ENCODE results near the gene EVL. TPM values are rescaled to one million over a fixed set of nuclear protein-coding genes. Genes with fewer than 3 reads are reported as not detected.

EVL gene
- total RNA-seq, 2 donors from 2014 or later: 42.5 to 98.4 TPM

GRCh38 chr14:100127853-100128455 lies 62.7 kb downstream of the EVL start:
- no peaks in the 10 kb centered on the region for H3K36me3 ChIP-seq
- no peaks in the 10 kb centered on the region for H3K9me3 ChIP-seq
- 90% methylated on average over 12 of the region's 12 CpGs for WGBS

GRCh38 chr14:100128688-100129087 lies 63.5 kb downstream of the EVL start:
- WGBS: 81% methylated on average over 12 of the region's 12 CpGs
- TF ChIP-seq POLR2A (IDR thresholded peaks at IDR 0.05) (no peak), CTCF (IDR thresholded peaks at IDR 0.05) (no peak), POLR2AphosphoS5 (IDR thresholded peaks at IDR 0.05) (no peak)
- Histone ChIP-seq H3K4me3 (no peak overlapping the region), H3K27ac (no peak overlapping the region), H3K4me1 (replicated peaks) (no peaks in the 10 kb centered on the region), H3K9me3 (no peaks in the 10 kb centered on the region), H3K27me3 (replicated peaks; ENCODE audit: insufficient read depth) (no peaks in the 10 kb centered on the region), H3K36me3 (no peaks in the 10 kb centered on the region)
- DNase-seq (ENCODE audit: low spot score): no peak
- intact Hi-C loops (cut with DNase I): no loop called here

More at GRCh38 chr14:100127853-100128455, 62.7 kb downstream of the EVL start:
- no peaks in the 10 kb centered on the region for H3K27me3 ChIP-seq (replicated peaks; ENCODE audit: insufficient read depth)
- DNase-seq (ENCODE audit: low spot score): no peak
- no peak overlapping the region for H3K4me3 ChIP-seq
- H3K4me1 ChIP-seq (replicated peaks): no peaks in the 10 kb centered on the region
- TF ChIP-seq CTCF (IDR thresholded peaks at IDR 0.05) (no peak), POLR2A (IDR thresholded peaks at IDR 0.05) (no peak), POLR2AphosphoS5 (IDR thresholded peaks at IDR 0.05) (no peak)
- H3K27ac ChIP-seq: no peak overlapping the region
- intact Hi-C loops (cut with DNase I): no loop called here

GRCh38 chr14:100129161-100129589 lies 64.0 kb downstream of the EVL start:
- H3K27ac ChIP-seq: no peak overlapping the region
- 82% methylated on average over 7 of the region's 7 CpGs for WGBS
- DNase-seq (ENCODE audit: low spot score): no peak

GRCh38 chr14:100130521-100130920 lies 65.3 kb downstream of the EVL start:
- WGBS: 81% methylated on average over 11 of the region's 11 CpGs
- TF ChIP-seq CTCF (IDR thresholded peaks at IDR 0.05) (no peak), POLR2A (IDR thresholded peaks at IDR 0.05) (no peak), POLR2AphosphoS5 (IDR thresholded peaks at IDR 0.05) (no peak)
- Histone ChIP-seq H3K27me3 (replicated peaks; ENCODE audit: insufficient read depth) (no peaks in the 10 kb centered on the region), H3K9me3 (no peaks in the 10 kb centered on the region), H3K36me3 (no peaks in the 10 kb centered on the region), H3K27ac (no peak overlapping the region), H3K4me1 (replicated peaks) (no peaks in the 10 kb centered on the region), H3K4me3 (no peak overlapping the region)
- intact Hi-C loops (cut with DNase I): no loop called here
- no peak for DNase-seq (ENCODE audit: low spot score)

More at GRCh38 chr14:100129161-100129589, 64.0 kb downstream of the EVL start:
- H3K4me1 ChIP-seq (replicated peaks): no peaks in the 10 kb centered on the region
- no peaks in the 10 kb centered on the region for H3K9me3 ChIP-seq
- no peaks in the 10 kb centered on the region for H3K36me3 ChIP-seq
- TF ChIP-seq POLR2A (IDR thresholded peaks at IDR 0.05): no peak
- TF ChIP-seq CTCF (IDR thresholded peaks at IDR 0.05): no peak
- TF ChIP-seq POLR2AphosphoS5 (IDR thresholded peaks at IDR 0.05): no peak
- intact Hi-C loops (cut with DNase I): no loop called here
- no peak overlapping the region for H3K4me3 ChIP-seq
- no peaks in the 10 kb centered on the region for H3K27me3 ChIP-seq (replicated peaks; ENCODE audit: insufficient read depth)

GRCh38 chr14:100131181-100131580 lies 66.0 kb downstream of the EVL start:
- no peak overlapping the region for H3K4me3 ChIP-seq
- no peak for DNase-seq (ENCODE audit: low spot score)
- no peaks in the 10 kb centered on the region for H3K36me3 ChIP-seq
- H3K4me1 ChIP-seq (replicated peaks): no peaks in the 10 kb centered on the region
- H3K27me3 ChIP-seq (replicated peaks; ENCODE audit: insufficient read depth): no peaks in the 10 kb centered on the region
- H3K27ac ChIP-seq: no peak overlapping the region
- WGBS: 52% methylated on average over 6 of the region's 6 CpGs
- TF ChIP-seq POLR2AphosphoS5 (IDR thresholded peaks at IDR 0.05) (no peak), POLR2A (IDR thresholded peaks at IDR 0.05) (no peak)
- intact Hi-C loops (cut with DNase I): no loop called here
- H3K9me3 ChIP-seq: no peaks in the 10 kb centered on the region

Data from prostate gland (tissue), 2 donors.